Uterus (tissue), 4 donors: ENCODE results near the gene SNX8. TPM values are rescaled to one million over a fixed set of nuclear protein-coding genes. Genes with fewer than 3 reads are reported as not detected.
"Not testable (repeated sequence)": the region's sequence is repeated elsewhere in the genome, so short reads cannot be mapped to it uniquely, and the experiment has no call there.

ENCODE experiments used
- DNase-seq, 2 donors: peaks; one replicate each; pipeline ENCODE4 v3.0.0-alpha.2; 2019 to 2020
- H3K27ac ChIP-seq, 2 donors: fragments of 200-600 bp; sonication (generic); 1 replicate in 1 of 2; 2 replicates in 1 of 2; pipeline ENCODE4 v1.5.1; 2016 to 2018
- H3K27me3 ChIP-seq, 2 donors: fragments of 200-600 bp; sonication (generic); one replicate each; pipeline ENCODE4 v1.5.1; 2018 to 2019; ENCODE audit warnings: control low read depth in 1 of 2
- H3K36me3 ChIP-seq, 2 donors: fragments of 200-600 bp; sonication (generic); one replicate each; pipeline ENCODE4 v1.5.1; 2019; ENCODE audit warnings: control low read depth in 1 of 2
- H3K4me1 ChIP-seq, 2 donors: fragments of 200-600 bp; sonication (generic); one replicate each; pipeline ENCODE4 v1.5.1; 2018 to 2019; ENCODE audit warnings: control low read depth in 1 of 2
- H3K4me3 ChIP-seq, 2 donors: fragments of 200-600 bp; sonication (generic); 1 replicate in 1 of 2; 2 replicates in 1 of 2; pipeline ENCODE4 v1.5.1; 2018 to 2019; ENCODE audit warnings: mild to moderate bottlenecking in 1 of 2
- H3K9me3 ChIP-seq, 2 donors: fragments of 200-600 bp; sonication (generic); one replicate each; pipeline ENCODE4 v1.5.1; 2019; ENCODE audit warnings: control low read depth in 1 of 2
- POLR2A ChIP-seq, 2 donors: fragments of 450-650 bp; IDR thresholded peaks; one replicate each; pipeline ENCODE4 v1.6.1; 2016; ENCODE audit warnings: antibody characterized with exemption in 2 of 2, mild to moderate bottlenecking in 1 of 2, moderate library complexity in 1 of 2
- intact Hi-C: fragments of 100-400 bp; cut with DNase I; formaldehyde crosslinking; loops from one replicate; pipeline ENCODE4 v1.15.1; 2023; ENCODE audit warnings: low total_unique reads
- total RNA-seq, 4 donors: library from RNA; depleted of rRNA in 3 of 4; stranded (reverse); fragments of >200 nt in 3 of 4; gene quantifications; one replicate each; pipeline versions ENCODE4 v1.1.0 to v1.2.4, GENCODE V29; 2014 to 2023
- TF ChIP-seq, protein P1 (sequence below), 4 experiments: fragments of 200-600 bp in 2 of 4; fragments of 450-650 bp in 2 of 4; sonication (generic) in 2 of 4; IDR thresholded peaks; one replicate each; pipeline ENCODE4 v1.5.1; 2016 to 2019; ENCODE audit warnings: antibody characterized with exemption in 4 of 4, mild to moderate bottlenecking in 2 of 4, moderate library complexity in 1 of 4
- donor health status: DM: yes; HTN: yes; CAD: no.

Gene SNX8
- total RNA-seq, 4 donors from 2014 or later = 0.29 to 75.3 (median 30.5) TPM

DNA sequence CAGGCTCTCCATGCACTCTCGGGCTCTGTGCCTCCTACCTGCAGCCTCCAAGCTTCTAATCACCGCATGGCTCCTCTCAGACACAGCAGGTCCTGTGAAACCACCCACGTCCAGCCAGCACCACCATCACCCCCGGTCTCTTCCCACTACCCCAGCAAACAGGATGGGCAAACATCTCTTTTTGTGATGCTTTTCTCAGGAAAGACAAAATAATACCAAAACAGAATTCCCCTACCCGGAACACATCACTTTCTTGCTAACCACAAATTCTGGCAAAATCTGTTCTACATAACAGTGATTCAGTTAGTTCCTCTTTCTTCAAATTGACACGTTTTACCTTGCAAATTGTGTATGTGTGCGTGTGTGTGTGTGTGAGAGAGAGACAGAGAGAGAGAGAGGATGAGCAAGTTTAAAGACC is 6.5 kb downstream of the SNX8 start:
- no peak for TF ChIP-seq POLR2A (IDR thresholded peaks at IDR 0.05)
- TF ChIP-seq, protein P1, sequence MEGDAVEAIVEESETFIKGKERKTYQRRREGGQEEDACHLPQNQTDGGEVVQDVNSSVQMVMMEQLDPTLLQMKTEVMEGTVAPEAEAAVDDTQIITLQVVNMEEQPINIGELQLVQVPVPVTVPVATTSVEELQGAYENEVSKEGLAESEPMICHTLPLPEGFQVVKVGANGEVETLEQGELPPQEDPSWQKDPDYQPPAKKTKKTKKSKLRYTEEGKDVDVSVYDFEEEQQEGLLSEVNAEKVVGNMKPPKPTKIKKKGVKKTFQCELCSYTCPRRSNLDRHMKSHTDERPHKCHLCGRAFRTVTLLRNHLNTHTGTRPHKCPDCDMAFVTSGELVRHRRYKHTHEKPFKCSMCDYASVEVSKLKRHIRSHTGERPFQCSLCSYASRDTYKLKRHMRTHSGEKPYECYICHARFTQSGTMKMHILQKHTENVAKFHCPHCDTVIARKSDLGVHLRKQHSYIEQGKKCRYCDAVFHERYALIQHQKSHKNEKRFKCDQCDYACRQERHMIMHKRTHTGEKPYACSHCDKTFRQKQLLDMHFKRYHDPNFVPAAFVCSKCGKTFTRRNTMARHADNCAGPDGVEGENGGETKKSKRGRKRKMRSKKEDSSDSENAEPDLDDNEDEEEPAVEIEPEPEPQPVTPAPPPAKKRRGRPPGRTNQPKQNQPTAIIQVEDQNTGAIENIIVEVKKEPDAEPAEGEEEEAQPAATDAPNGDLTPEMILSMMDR (IDR thresholded peaks at IDR 0.05) = no peak
- Histone ChIP-seq H3K4me1 (no peaks in the 10 kb centered on the region), H3K27me3 (no peaks in the 10 kb centered on the region), H3K4me3 (no peak overlapping the region), H3K9me3 (no peaks in the 10 kb centered on the region), H3K27ac (no peak overlapping the region), H3K36me3 (no peaks in the 10 kb centered on the region)
- DNase-seq = no peak
- intact Hi-C loops = no loop called here

DNA sequence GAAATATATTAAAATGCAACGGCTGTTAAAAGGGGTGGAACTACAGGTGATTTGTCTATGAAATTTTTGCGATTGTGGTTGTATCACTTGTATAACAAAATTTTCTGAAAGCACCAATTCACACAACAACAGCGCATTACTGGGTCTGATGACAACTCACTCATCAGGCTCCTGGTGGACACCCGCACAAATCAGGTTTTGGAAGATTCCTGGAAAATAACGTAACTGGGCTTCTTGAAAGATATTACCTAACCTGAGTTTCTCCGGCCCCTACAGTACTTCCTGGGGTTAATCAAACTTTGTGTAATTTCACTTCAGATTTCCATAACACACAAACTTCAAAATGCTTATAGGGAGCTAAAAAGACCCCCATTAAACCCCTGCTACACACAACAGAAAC is 7.6 kb downstream of the SNX8 start:
- H3K4me3 ChIP-seq = no peak overlapping the region
- no peaks in the 10 kb centered on the region for H3K9me3 ChIP-seq
- no peak for TF ChIP-seq POLR2A (IDR thresholded peaks at IDR 0.05)
- TF ChIP-seq, protein P1 (IDR thresholded peaks at IDR 0.05) = no peak
- H3K4me1 ChIP-seq = no peaks in the 10 kb centered on the region
- DNase-seq = no peak
- H3K27ac ChIP-seq = no peak overlapping the region
- no peaks in the 10 kb centered on the region for H3K27me3 ChIP-seq
- no peaks in the 10 kb centered on the region for H3K36me3 ChIP-seq
- intact Hi-C loops = no loop called here

DNA sequence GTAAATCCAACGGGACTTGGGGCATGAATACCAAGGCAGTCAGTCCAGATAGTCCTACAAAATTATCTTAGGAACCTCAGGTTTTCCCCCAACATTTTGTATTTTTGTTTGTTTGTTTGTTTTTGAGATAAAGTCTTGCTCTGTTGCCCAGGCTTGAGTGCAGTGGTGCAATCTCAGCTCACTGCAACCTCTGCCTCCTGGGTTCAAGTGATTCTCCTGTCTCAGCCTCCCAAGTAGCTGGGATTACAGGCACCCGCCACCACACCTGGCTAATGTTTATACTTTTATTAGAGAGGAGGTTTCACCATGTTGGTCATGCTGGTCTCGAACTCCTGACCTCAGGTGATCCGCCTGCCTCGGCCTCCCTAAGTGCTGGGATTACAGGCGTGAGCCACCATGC is 9.0 kb downstream of the SNX8 start:
- H3K4me3 ChIP-seq = not testable (repeated sequence)
- peak overlapping the region; percentile 14 to 62 for H3K27ac ChIP-seq

DNA sequence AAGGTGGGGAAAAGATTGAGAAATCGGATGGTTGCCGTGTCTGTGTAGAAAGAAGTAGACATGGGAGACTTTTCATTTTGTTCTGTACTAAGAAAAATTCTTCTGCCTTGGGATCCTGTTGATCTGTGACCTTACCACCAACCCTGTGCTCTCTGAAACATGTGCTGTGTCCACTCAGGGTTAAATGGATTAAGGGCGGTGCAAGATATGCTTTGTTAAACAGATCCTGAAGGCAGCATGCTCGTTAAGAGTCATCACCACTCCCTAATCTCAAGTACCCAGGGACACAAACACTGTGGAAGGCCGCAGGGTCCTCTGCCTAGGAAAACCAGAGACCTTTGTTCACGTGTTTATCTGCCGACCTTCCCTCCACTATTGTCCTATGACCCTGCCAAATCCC is 10.7 kb downstream of the SNX8 start:
- H3K27ac ChIP-seq, H3K4me1 ChIP-seq, DNase-seq, intact Hi-C loops, H3K36me3 ChIP-seq, H3K9me3 ChIP-seq, H3K27me3 ChIP-seq, H3K4me3 ChIP-seq: not testable (repeated sequence)

More for the DNA sequence above, 9.0 kb downstream of the SNX8 start:
- H3K9me3 ChIP-seq, DNase-seq, intact Hi-C loops, H3K4me1 ChIP-seq, H3K36me3 ChIP-seq, H3K27me3 ChIP-seq: not testable (repeated sequence)

DNA sequence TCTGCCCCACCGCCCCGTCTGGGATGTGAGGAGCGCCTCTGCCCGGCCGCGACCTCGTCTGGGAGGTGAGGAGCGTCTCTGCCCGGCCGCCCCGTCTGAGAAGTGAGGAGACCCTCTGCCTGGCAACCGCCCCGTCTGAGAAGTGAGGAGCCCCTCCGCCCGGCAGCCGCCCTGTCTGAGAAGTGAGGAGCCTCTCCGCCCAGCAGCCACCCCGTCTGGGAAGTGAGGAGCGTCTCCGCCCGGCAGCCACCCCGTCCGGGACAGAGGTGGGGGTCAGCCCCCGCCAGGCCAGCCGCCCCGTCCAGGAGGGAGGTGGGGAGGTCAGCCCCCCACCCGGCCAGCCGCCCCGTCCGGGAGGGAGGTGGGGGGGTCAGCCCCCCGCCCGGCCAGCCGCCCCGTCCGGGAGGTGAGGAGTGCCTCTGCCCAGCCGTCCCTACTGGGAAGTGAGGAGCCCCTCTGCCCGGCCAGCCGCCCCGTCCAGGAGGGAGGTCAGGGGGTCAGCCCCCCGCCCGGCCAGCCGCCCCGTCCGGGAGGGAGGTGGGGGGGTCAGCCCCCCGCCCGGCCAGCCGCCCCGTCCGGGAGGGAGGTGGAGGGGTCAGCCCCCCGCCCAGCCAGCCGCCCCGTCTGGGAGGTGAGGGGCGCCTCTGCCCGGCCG is 11.4 kb downstream of the SNX8 start:
- DNase-seq, H3K27ac ChIP-seq, H3K27me3 ChIP-seq, H3K4me1 ChIP-seq, intact Hi-C loops, H3K9me3 ChIP-seq, H3K36me3 ChIP-seq, H3K4me3 ChIP-seq: not testable (repeated sequence)

DNA sequence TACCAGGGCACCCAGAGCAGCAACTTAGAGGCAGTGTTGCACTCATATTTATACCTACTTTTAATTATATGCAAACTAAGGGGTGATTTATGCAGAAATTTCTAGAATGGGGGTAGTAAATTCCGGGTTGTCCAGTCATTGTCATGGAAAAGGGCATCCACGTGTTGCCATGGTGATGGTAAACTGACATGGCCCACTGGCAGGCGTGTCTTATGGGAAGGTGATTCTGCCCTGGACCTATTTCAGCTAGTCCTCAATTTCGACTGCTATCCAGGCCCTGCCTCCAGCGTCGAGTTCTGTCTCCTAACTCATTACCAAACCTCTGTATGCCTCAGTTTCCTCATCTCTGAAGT is 12.8 kb downstream of the SNX8 start:
- no peak for DNase-seq
- no peaks in the 10 kb centered on the region for H3K9me3 ChIP-seq
- no peak overlapping the region for H3K27ac ChIP-seq
- TF ChIP-seq, protein P1 (IDR thresholded peaks at IDR 0.05) = no peak
- TF ChIP-seq POLR2A (IDR thresholded peaks at IDR 0.05) = no peak
- no peak overlapping the region for H3K4me3 ChIP-seq
- H3K27me3 ChIP-seq = no peaks in the 10 kb centered on the region
- no peaks in the 10 kb centered on the region for H3K36me3 ChIP-seq
- intact Hi-C loops = no loop called here
- no peaks in the 10 kb centered on the region for H3K4me1 ChIP-seq
